Keratinocyte (primary cell): ENCODE measurements around the gene SMCO4. TPM values are rescaled to one million over a fixed set of nuclear protein-coding genes. Genes with fewer than 3 reads are reported as not detected.

Source experiments
- DNase-seq: peaks from one replicate; pipeline ENCODE4 v3.0.0-alpha.2; 2011; ENCODE audit warnings: low read depth, missing footprints, low spot score
- FAIRE-seq: peaks from 2 replicates; lab custom pipeline; 2011; peaks lifted over from hg19 to GRCh38; lab: Jason Lieb, UNC
- H2AFZ ChIP-seq: 2 replicates; pipeline ENCODE4 v1.6.0; 2012; ENCODE audit warnings: low read length, control low read depth, inconsistent platforms; ENCODE audit not compliant: control insufficient read depth
- H3K27ac ChIP-seq: 2 replicates; pipeline ENCODE4 v1.5.1; 2011; ENCODE audit warnings: low read length; ENCODE audit not compliant: control insufficient read depth, insufficient read depth
- H3K27me3 ChIP-seq: 3 replicates; pipeline ENCODE4 v1.6.0; 2011; ENCODE audit warnings: low read length; ENCODE audit not compliant: control insufficient read depth, insufficient read depth; ENCODE audit errors: extremely low read depth
- H3K36me3 ChIP-seq, 2 experiments: 2 replicates in 1 of 2; 3 replicates in 1 of 2; pipeline ENCODE4 v1.5.1; 2011; ENCODE audit warnings: low read length in 2 of 2, mild to moderate bottlenecking in 1 of 2; ENCODE audit not compliant: control insufficient read depth in 2 of 2, insufficient read depth in 2 of 2; ENCODE audit errors: extremely low read depth in 1 of 2
- H3K4me1 ChIP-seq: 3 replicates; pipeline ENCODE4 v1.5.1; 2011; ENCODE audit warnings: low read length; ENCODE audit not compliant: control insufficient read depth, insufficient read depth; ENCODE audit errors: extremely low read depth
- H3K4me2 ChIP-seq: 3 replicates; pipeline ENCODE4 v1.6.0; 2011; ENCODE audit warnings: low read depth, low read length; ENCODE audit not compliant: control insufficient read depth, insufficient read depth; ENCODE audit errors: extremely low read depth
- H3K4me3 ChIP-seq, 3 experiments: fragments of 200-600 bp in 1 of 3; sonication (generic) in 1 of 3; 2 replicates in 2 of 3; 3 replicates in 1 of 3; pipeline ENCODE4 v1.5.1; 2011 to 2016; ENCODE audit warnings: low read length in 3 of 3, mild to moderate bottlenecking in 3 of 3, control low read depth in 2 of 3, inconsistent platforms in 1 of 3, low read depth in 1 of 3, mixed read lengths in 1 of 3, mixed run types in 1 of 3, moderate library complexity in 1 of 3; ENCODE audit not compliant: control insufficient read depth in 2 of 3, insufficient read depth in 2 of 3; ENCODE audit errors: extremely low read depth in 1 of 3
- H3K79me2 ChIP-seq: 2 replicates; pipeline ENCODE4 v1.6.0; 2012; ENCODE audit warnings: low read length; ENCODE audit not compliant: control insufficient read depth, insufficient read depth
- H3K9ac ChIP-seq: 3 replicates; pipeline ENCODE4 v1.6.0; 2011; ENCODE audit warnings: low read length; ENCODE audit not compliant: control insufficient read depth, insufficient read depth; ENCODE audit errors: extremely low read depth
- H3K9me1 ChIP-seq: 3 replicates; pipeline ENCODE4 v1.6.0; 2011; ENCODE audit warnings: low read length; ENCODE audit not compliant: control insufficient read depth, insufficient read depth; ENCODE audit errors: extremely low read depth
- H3K9me3 ChIP-seq: 2 replicates; pipeline ENCODE4 v1.5.1; 2012; ENCODE audit warnings: low read depth, low read length; ENCODE audit not compliant: control insufficient read depth
- H4K20me1 ChIP-seq: 3 replicates; pipeline ENCODE4 v1.6.0; 2011; ENCODE audit warnings: low read length; ENCODE audit not compliant: control insufficient read depth, insufficient read depth; ENCODE audit errors: extremely low read depth
- CTCF ChIP-seq, 3 experiments: IDR thresholded peaks in 1 of 3; conservative IDR thresholded peaks in 1 of 3; optimal IDR thresholded peaks in 1 of 3; 2 replicates in 2 of 3; 3 replicates in 1 of 3; pipeline versions ENCODE3 to v1.5.1; 2011; ENCODE audit warnings: low read length in 3 of 3, mild to moderate bottlenecking in 3 of 3, moderate library complexity in 2 of 3, control low read depth in 1 of 3, inconsistent platforms in 1 of 3; ENCODE audit not compliant: insufficient read depth in 2 of 3; ENCODE audit errors: extremely low read depth in 1 of 3
- EZH2 ChIP-seq: IDR thresholded peaks from one replicate; pipeline ENCODE4 v1.6.1; 2012; ENCODE audit warnings: inconsistent platforms, mild to moderate bottlenecking, low read length, moderate library complexity
- dilution Hi-C: fragments of 300-500 bp; cut with MboI; formaldehyde crosslinking; loops from one replicate; pipeline ENCODE4 v1.7.0; 2020; ENCODE audit warnings: low sequenced_read_pairs; ENCODE audit not compliant: extremely low pct_ligation_motif_present
- polyA plus RNA-seq, 5 experiments: library from polyadenylated mRNA; depleted of rRNA in 3 of 5; stranded (reverse) in 3 of 5; stranded (forward) in 1 of 5; unstranded in 1 of 5; fragments of >200 nt; gene quantifications; 1 replicate in 1 of 5; 2 replicates in 3 of 5; 3 replicates in 1 of 5; pipeline versions ENCODE4 v1.2.1 to v1.2.3, GENCODE V29; 2011 to 2012; ENCODE audit warnings: missing spikeins in 2 of 5, low read depth in 1 of 5, low replicate concordance in 1 of 5

SMCO4 gene
- polyA plus RNA-seq, 1 donor (not counting 4 experiments of a cell fraction or from before 2014, with no cell fraction given) = 1.5 TPM

GRCh38 chr11:93512073-93512475 lies 31.1 kb downstream of the SMCO4 start:
- Histone ChIP-seq H2AFZ (no peak overlapping the region), H3K9ac (no peak overlapping the region), H3K4me3 (no peak overlapping the region), H3K9me3 (no peaks in the 10 kb centered on the region), H3K9me1 (no peaks in the 10 kb centered on the region), H4K20me1 (no peaks in the 10 kb centered on the region), H3K4me2 (no peak overlapping the region), H3K79me2 (no peaks in the 10 kb centered on the region), H3K27me3 (peaks cover 3% of the 10 kb centered on the region), H3K27ac (no peak overlapping the region), H3K36me3 (no peaks in the 10 kb centered on the region), H3K4me1 (no peaks in the 10 kb centered on the region)
- dilution Hi-C loops = no loop called here
- TF ChIP-seq EZH2 (no peak), CTCF (optimal IDR thresholded peaks at IDR 0.05 in 1 of 3, IDR thresholded peaks at IDR 0.05 in 1 of 3, conservative IDR thresholded peaks at IDR 0.05 in 1 of 3; ENCODE audit: extremely low read depth in 1 of 3, insufficient read depth in 2 of 3, low read length in 3 of 3) (no peak)
- DNase-seq = no peak
- no peak for FAIRE-seq

GRCh38 chr11:93510196-93510873 lies 32.9 kb downstream of the SMCO4 start:
- H3K9ac ChIP-seq = no peak overlapping the region
- H3K9me3 ChIP-seq = no peaks in the 10 kb centered on the region
- H3K36me3 ChIP-seq = no peaks in the 10 kb centered on the region
- H3K9me1 ChIP-seq = no peaks in the 10 kb centered on the region
- dilution Hi-C loops = no loop called here
- no peak overlapping the region for H3K4me2 ChIP-seq
- no peak overlapping the region for H3K27ac ChIP-seq
- no peaks in the 10 kb centered on the region for H3K79me2 ChIP-seq
- H3K4me1 ChIP-seq = no peaks in the 10 kb centered on the region
- no peaks in the 10 kb centered on the region for H4K20me1 ChIP-seq
- no peak for TF ChIP-seq CTCF (optimal IDR thresholded peaks at IDR 0.05 in 1 of 3, IDR thresholded peaks at IDR 0.05 in 1 of 3, conservative IDR thresholded peaks at IDR 0.05 in 1 of 3; ENCODE audit: extremely low read depth in 1 of 3, insufficient read depth in 2 of 3, low read length in 3 of 3)
- no peak overlapping the region for H3K4me3 ChIP-seq
- no peak for DNase-seq
- H2AFZ ChIP-seq = no peak overlapping the region
- FAIRE-seq = no peak
- H3K27me3 ChIP-seq = no peaks in the 10 kb centered on the region
